Right atrium auricular region (tissue), 2 donors: Measurements from ENCODE around the gene MKS1. TPM values are rescaled to one million over a fixed set of nuclear protein-coding genes. Genes with fewer than 3 reads are reported as not detected.

ENCODE experiments used
- DNase-seq: peaks from one replicate; pipeline ENCODE4 v3.0.0-alpha.2; 2019; ENCODE audit warnings: low spot score
- H3K27ac ChIP-seq, 2 donors: fragments of 200-600 bp; sonication (generic); 1 replicate in 1 of 2; 2 replicates in 1 of 2; pipeline ENCODE4 v1.5.1; 2016 to 2019
- H3K27me3 ChIP-seq, 2 donors: fragments of 200-600 bp; sonication (generic); one replicate each; pipeline versions ENCODE4 v1.5.1 to v1.6.0; 2017 to 2019
- H3K36me3 ChIP-seq: fragments of 200-600 bp; sonication (generic); one replicate; pipeline ENCODE4 v1.5.1; 2016
- H3K4me1 ChIP-seq, 2 donors: fragments of 200-600 bp; sonication (generic); one replicate each; pipeline versions ENCODE4 v1.5.1 to v1.6.0; 2017 to 2019
- H3K4me3 ChIP-seq, 2 donors: fragments of 200-600 bp; sonication (generic); 1 replicate in 1 of 2; 2 replicates in 1 of 2; pipeline ENCODE4 v1.5.1; 2017 to 2019; ENCODE audit warnings: mild to moderate bottlenecking in 1 of 2, moderate library complexity in 1 of 2
- H3K9me3 ChIP-seq, 2 donors: fragments of 200-600 bp; sonication (generic); one replicate each; pipeline ENCODE4 v1.5.1; 2019
- CTCF ChIP-seq, 2 donors: fragments of 200-600 bp; sonication (generic); IDR thresholded peaks; one replicate each; pipeline ENCODE4 v1.5.1; 2019; ENCODE audit warnings: antibody characterized with exemption in 2 of 2
- total RNA-seq, 2 donors: library from RNA; depleted of rRNA; stranded (reverse); fragments of >200 nt; gene quantifications; one replicate each; pipeline ENCODE4 v1.1.0, GENCODE V29; 2016

The MKS1 gene
- total RNA-seq, 2 donors from 2014 or later = 4.8 to 6.4 TPM

- Histone ChIP-seq H3K4me1 (peaks cover 0 to 11% of the 10 kb centered on the region in 2 donors), H3K9me3 (no peaks in the 10 kb centered on the region), H3K36me3 (no peaks in the 10 kb centered on the region), H3K27ac (no peak overlapping the region), H3K4me3 (no peak overlapping the region), H3K27me3 (peaks cover 0 to 4% of the 10 kb centered on the region in 2 donors)
- TF ChIP-seq CTCF (IDR thresholded peaks at IDR 0.05) = no peak
- DNase-seq = peak; percentile 49
These were observed 31.4 kb upstream of the MKS1 start for GRCh38 chr17:58250344-58251011.

GRCh38 chr17:58249270-58250133 is 30.4 kb upstream of the MKS1 start:
- peaks cover 0 to 11% of the 10 kb centered on the region in 2 donors for H3K4me1 ChIP-seq
- peaks cover 0 to 4% of the 10 kb centered on the region in 2 donors for H3K27me3 ChIP-seq
- H3K9me3 ChIP-seq = no peaks in the 10 kb centered on the region
- no peak overlapping the region for H3K27ac ChIP-seq
- peak; percentile 59 for DNase-seq
- no peaks in the 10 kb centered on the region for H3K36me3 ChIP-seq
- H3K4me3 ChIP-seq = peak overlapping the region; percentile 42 to 53
- TF ChIP-seq CTCF (IDR thresholded peaks at IDR 0.05) = peak; percentile 77 to 96

GRCh38 chr17:58248955-58249269 is 29.9 kb upstream of the MKS1 start:
- TF ChIP-seq CTCF (IDR thresholded peaks at IDR 0.05) = no peak
- Histone ChIP-seq H3K27me3 (peaks cover 0 to 4% of the 10 kb centered on the region in 2 donors), H3K9me3 (no peaks in the 10 kb centered on the region), H3K36me3 (no peaks in the 10 kb centered on the region), H3K27ac (no peak overlapping the region), H3K4me3 (peak overlapping the region in 1 of 2 donors; percentile 53), H3K4me1 (peaks cover 0 to 11% of the 10 kb centered on the region in 2 donors)
- DNase-seq = no peak

DNA sequence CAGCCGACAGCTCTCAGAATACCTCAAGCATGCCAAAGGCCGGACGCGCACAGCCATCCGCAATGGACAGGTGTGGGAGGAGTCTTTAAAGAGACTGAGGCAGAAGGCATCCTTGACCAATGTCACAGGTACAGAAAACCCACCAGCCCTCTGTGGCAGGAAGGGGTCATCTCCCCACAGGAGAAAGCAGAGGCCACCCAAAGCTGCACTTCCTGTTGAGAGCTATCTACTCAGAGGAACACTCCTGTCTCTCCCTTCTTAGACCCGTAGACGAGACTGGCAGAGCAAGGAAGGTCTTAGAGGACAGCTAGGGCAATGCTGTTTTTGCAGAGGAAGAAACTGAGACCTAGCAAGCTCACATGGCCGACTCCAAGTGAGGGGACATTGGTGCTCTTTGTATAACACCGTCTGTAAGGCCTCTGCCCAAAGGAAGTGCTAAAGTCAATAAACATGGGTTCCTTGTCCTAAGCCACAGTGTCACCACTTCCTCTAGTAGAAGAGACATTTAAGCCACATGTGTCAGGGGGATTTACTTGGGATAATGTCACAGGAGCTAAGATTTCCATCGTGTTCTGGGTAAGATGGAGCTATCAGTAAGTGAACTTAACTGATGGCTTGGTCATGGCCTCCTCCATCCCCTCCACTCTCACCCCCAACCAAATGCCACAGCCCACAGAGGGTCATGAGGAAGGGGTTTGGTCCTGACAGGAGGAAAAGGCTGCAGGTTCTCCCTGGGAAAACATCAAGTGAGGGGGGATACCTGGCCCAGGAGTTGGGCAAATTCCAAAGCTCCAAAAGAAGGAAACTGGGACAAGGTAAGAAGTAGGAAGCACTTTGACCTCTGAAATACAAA is 28.7 kb upstream of the MKS1 start:
- peaks cover 0 to 4% of the 10 kb centered on the region in 2 donors for H3K27me3 ChIP-seq

More for the DNA sequence above, 28.7 kb upstream of the MKS1 start:
- peak; percentile 42 for DNase-seq
- Histone ChIP-seq H3K27ac (no peak overlapping the region), H3K4me1 (peaks cover 0 to 11% of the 10 kb centered on the region in 2 donors), H3K4me3 (no peak overlapping the region), H3K36me3 (no peaks in the 10 kb centered on the region), H3K9me3 (no peaks in the 10 kb centered on the region)
- TF ChIP-seq CTCF (IDR thresholded peaks at IDR 0.05) = no peak
